BLaER1 treated with 17β-estradiol and CSF1 and Interleukin-3, amounts not matched to agents 10 nM and 100 nM (cell line): ENCODE results near the gene ATG2A.
A peak's percentile ranks its signal among the peaks of the same experiment; 100 is the strongest.

Experiments used
- H3K27ac ChIP-seq, 11 experiments: shearing (Covaris generic); formaldehyde crosslinking; 2 replicates each; pipeline ENCODE4 v1.8.1; 2022
- H3K27me3 ChIP-seq, 11 experiments: shearing (Covaris generic); formaldehyde crosslinking; 2 replicates each; pipeline ENCODE4 v1.8.1; 2022
- H3K36me3 ChIP-seq, 11 experiments: shearing (Covaris generic); formaldehyde crosslinking; 2 replicates each; pipeline ENCODE4 v1.8.1; 2022
- H3K4me1 ChIP-seq, 10 experiments: shearing (Covaris generic); formaldehyde crosslinking; 2 replicates each; pipeline ENCODE4 v1.8.1; 2022
- H3K4me2 ChIP-seq, 11 experiments: shearing (Covaris generic); formaldehyde crosslinking; 2 replicates each; pipeline ENCODE4 v1.8.1; 2022
- H3K4me3 ChIP-seq, 10 experiments: shearing (Covaris generic); formaldehyde crosslinking; 2 replicates each; pipeline ENCODE4 v1.8.1; 2022
- H3K9ac ChIP-seq, 11 experiments: shearing (Covaris generic); formaldehyde crosslinking; 2 replicates each; pipeline ENCODE4 v1.8.1; 2022
- H3K9me3 ChIP-seq, 11 experiments: shearing (Covaris generic); formaldehyde crosslinking; replicated peaks in 1 of 11; 2 replicates each; pipeline ENCODE4 v1.8.1; 2022
- H4K20me1 ChIP-seq, 11 experiments: shearing (Covaris generic); formaldehyde crosslinking; 2 replicates each; pipeline ENCODE4 v1.8.1; 2022
- Cebpa-rat ChIP-seq, 11 experiments: shearing (Covaris generic); IDR thresholded peaks; 2 replicates each; pipeline ENCODE4 v1.8.1; 2022

Gene ATG2A

GRCh38 chr11:64877390-64878222, 39.4 kb downstream of the ATG2A start:
- H3K9ac ChIP-seq = peak overlapping the region; percentile 83 to 92 (median 86)
- no peak for TF ChIP-seq Cebpa-rat (IDR thresholded peaks at IDR 0.05)
- H4K20me1 ChIP-seq = peaks cover 50 to 57% (median 53%) of the 10 kb centered on the region in 11 experiments
- H3K36me3 ChIP-seq = peaks cover 11 to 35% (median 15%) of the 10 kb centered on the region in 11 experiments
- H3K27ac ChIP-seq = peak overlapping the region; percentile 62 to 98 (median 77); a peak in 21 of 22 replicates
- no peaks in the 10 kb centered on the region for H3K27me3 ChIP-seq
- H3K4me3 ChIP-seq = peak overlapping the region; percentile 74 to 98 (median 90)
- peaks cover 78 to 85% (median 81%) of the 10 kb centered on the region in 10 experiments for H3K4me1 ChIP-seq
- peak overlapping the region; percentile 96 to 100 (median 98) for H3K4me2 ChIP-seq
- H3K9me3 ChIP-seq = no peaks in the 10 kb centered on the region

- peak overlapping the region; percentile 74 to 98 (median 90) for H3K4me3 ChIP-seq
- TF ChIP-seq Cebpa-rat (IDR thresholded peaks at IDR 0.05) = no peak
- H3K9ac ChIP-seq = peak overlapping the region; percentile 83 to 92 (median 86)
- peak overlapping the region in 10 of 11 experiments; percentile 68 to 98 (median 78); a peak in 20 of 22 replicates for H3K27ac ChIP-seq
- H3K27me3 ChIP-seq = no peaks in the 10 kb centered on the region
- H3K9me3 ChIP-seq = no peaks in the 10 kb centered on the region
- H3K4me1 ChIP-seq = peaks cover 78 to 87% (median 83%) of the 10 kb centered on the region in 10 experiments
- peaks cover 18 to 42% (median 22%) of the 10 kb centered on the region in 11 experiments for H3K36me3 ChIP-seq
- H3K4me2 ChIP-seq = peak overlapping the region; percentile 96 to 100 (median 98)
- H4K20me1 ChIP-seq = peaks cover 57 to 64% (median 60%) of the 10 kb centered on the region in 11 experiments
Measured at GRCh38 chr11:64876835-64877341, 40.1 kb downstream of the ATG2A start.

GRCh38 chr11:64876229-64876750, 40.7 kb downstream of the ATG2A start:
- no peaks in the 10 kb centered on the region for H3K27me3 ChIP-seq
- no peak; a peak in 1 of 22 replicates for TF ChIP-seq Cebpa-rat (IDR thresholded peaks at IDR 0.05)
- H3K27ac ChIP-seq = peak overlapping the region in 9 of 11 experiments; percentile 68 to 98 (median 78); a peak in 17 of 22 replicates
- peak overlapping the region; percentile 96 to 100 (median 98) for H3K4me2 ChIP-seq
- peak overlapping the region; percentile 83 to 92 (median 86) for H3K9ac ChIP-seq
- H3K4me3 ChIP-seq = peak overlapping the region; percentile 74 to 98 (median 90)
- no peaks in the 10 kb centered on the region for H3K9me3 ChIP-seq
- H3K36me3 ChIP-seq = peaks cover 24 to 48% (median 28%) of the 10 kb centered on the region in 11 experiments
- peaks cover 63 to 70% (median 66%) of the 10 kb centered on the region in 11 experiments for H4K20me1 ChIP-seq
- peaks cover 78 to 87% (median 84%) of the 10 kb centered on the region in 10 experiments for H3K4me1 ChIP-seq

- Histone ChIP-seq H3K9me3 (no peaks in the 10 kb centered on the region), H4K20me1 (peaks cover 70 to 77% (median 73%) of the 10 kb centered on the region in 11 experiments), H3K4me2 (peak overlapping the region; percentile 96 to 100 (median 98)), H3K36me3 (peaks cover 27 to 55% (median 34%) of the 10 kb centered on the region in 11 experiments), H3K9ac (peak overlapping the region; percentile 83 to 92 (median 86); a peak in 21 of 22 replicates), H3K4me3 (peak overlapping the region; percentile 74 to 98 (median 90)), H3K4me1 (peaks cover 78 to 87% (median 84%) of the 10 kb centered on the region in 10 experiments), H3K27ac (peak overlapping the region in 9 of 11 experiments; percentile 10 to 98 (median 78); a peak in 16 of 22 replicates), H3K27me3 (no peaks in the 10 kb centered on the region)
- peak in 6 of 11 experiments; percentile 10 to 81 (median 41); a peak in 8 of 22 replicates for TF ChIP-seq Cebpa-rat (IDR thresholded peaks at IDR 0.05)
Measured at GRCh38 chr11:64875369-64876228, 41.4 kb downstream of the ATG2A start.

GRCh38 chr11:64874308-64875240, 42.4 kb downstream of the ATG2A start:
- no peaks in the 10 kb centered on the region for H3K27me3 ChIP-seq
- H3K4me3 ChIP-seq = peak overlapping the region; percentile 27 to 98 (median 90); a peak in 18 of 20 replicates
- H3K4me2 ChIP-seq = peak overlapping the region; percentile 96 to 100 (median 98)
- H3K9me3 ChIP-seq = no peaks in the 10 kb centered on the region
- peak overlapping the region; percentile 3 to 92 (median 86); a peak in 19 of 22 replicates for H3K9ac ChIP-seq
- peaks cover 78 to 87% (median 84%) of the 10 kb centered on the region in 10 experiments for H3K4me1 ChIP-seq
- 0 out of 22 replicates have a peak, but pooled peaks of 1 of the 11 experiments have one; percentile 12 for TF ChIP-seq Cebpa-rat (IDR thresholded peaks at IDR 0.05)
- H3K27ac ChIP-seq = peak overlapping the region in 9 of 11 experiments; percentile 3 to 98 (median 66); a peak in 15 of 22 replicates
- H4K20me1 ChIP-seq = peaks cover 80 to 88% (median 83%) of the 10 kb centered on the region in 11 experiments
- peaks cover 27 to 61% (median 37%) of the 10 kb centered on the region in 11 experiments for H3K36me3 ChIP-seq

GRCh38 chr11:64872790-64873488, 44.1 kb downstream of the ATG2A start:
- H3K9me3 ChIP-seq = no peaks in the 10 kb centered on the region
- H3K4me3 ChIP-seq = peak overlapping the region in 3 of 10 experiments; percentile 8 to 22 (median 10); a peak in 3 of 20 replicates
- TF ChIP-seq Cebpa-rat (IDR thresholded peaks at IDR 0.05) = no peak
- peaks cover 92 to 100% (median 97%) of the 10 kb centered on the region in 11 experiments for H4K20me1 ChIP-seq
- peak overlapping the region; percentile 93 to 100 (median 98) for H3K4me2 ChIP-seq
- peaks cover 91 to 95% (median 94%) of the 10 kb centered on the region in 10 experiments for H3K4me1 ChIP-seq
- H3K9ac ChIP-seq = peak overlapping the region in 10 of 11 experiments; percentile 5 to 74 (median 34); a peak in 14 of 22 replicates
- H3K27ac ChIP-seq = peak overlapping the region in 4 of 11 experiments; percentile 32 to 98 (median 64); a peak in 6 of 22 replicates
- H3K36me3 ChIP-seq = peaks cover 37 to 77% (median 52%) of the 10 kb centered on the region in 11 experiments
- H3K27me3 ChIP-seq = no peaks in the 10 kb centered on the region
